Suprapubic skin (tissue), 3 donors: ENCODE data around the gene PARD6G.

ENCODE experiments used
- CTCF ChIP-seq, 2 donors: fragments of 200-600 bp in 1 of 2; fragments of 450-650 bp in 1 of 2; sonication (generic) in 1 of 2; IDR thresholded peaks; one replicate each; pipeline ENCODE4 v1.5.1; 2016 to 2019; ENCODE audit warnings: antibody characterized with exemption in 2 of 2, mild to moderate bottlenecking in 1 of 2, moderate library complexity in 1 of 2
- EP300 ChIP-seq: sonication (generic); formaldehyde crosslinking; IDR thresholded peaks from one replicate; pipeline ENCODE4 v1.6.1; 2017; ENCODE audit warnings: antibody characterized with exemption

- TF ChIP-seq CTCF (IDR thresholded peaks at IDR 0.05) (no peak), EP300 (no peak)
Observed at GRCh38 chr18:80225685-80226084, 21.6 kb downstream of the PARD6G start.
